Raji (cell line): Measurements from ENCODE around the gene TK2.

Experiments
- POLR2A ChIP-seq: IDR thresholded peaks from 2 replicates; pipeline ENCODE4 v1.6.1; 2011; ENCODE audit warnings: low read depth, low read length, control low read depth; ENCODE audit not compliant: insufficient read depth

Gene TK2

DNA sequence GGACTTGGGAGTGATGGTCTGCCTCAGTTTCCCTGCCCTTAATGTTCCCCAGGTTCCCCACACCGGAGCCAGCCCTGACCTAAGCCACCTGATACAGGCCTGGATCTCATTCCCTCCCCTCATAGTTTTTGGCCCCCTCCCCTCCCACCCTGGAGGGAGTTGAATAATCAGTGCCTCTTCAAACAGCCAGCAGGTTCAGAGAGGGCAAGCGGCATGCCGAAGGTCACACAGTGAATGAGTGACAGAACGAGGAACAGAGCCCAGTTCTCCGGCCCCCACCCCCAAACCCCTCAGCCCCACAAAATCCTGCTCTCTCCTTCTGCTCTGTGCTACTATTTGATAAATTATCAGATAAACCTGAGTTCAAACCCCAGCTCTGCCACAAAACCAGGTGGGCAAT is 91.6 kb downstream of the TK2 start:
- no peak for TF ChIP-seq POLR2A
